Erythroblast (primary cell): Measurements from ENCODE around the gene KANSL1L.
"Not testable (repeated sequence)": the region's sequence is repeated elsewhere in the genome, so short reads cannot be mapped to it uniquely, and the experiment has no call there.

Source experiments
- GATA1 ChIP-seq: IDR thresholded peaks from 2 replicates; pipeline ENCODE4 v1.6.1; 2011; ENCODE audit warnings: low read depth, mild to moderate bottlenecking, control low read depth, low read length, moderate library complexity
- POLR2A ChIP-seq: IDR thresholded peaks from 2 replicates; pipeline ENCODE4 v1.6.1; 2011; ENCODE audit warnings: mild to moderate bottlenecking, low read length

DNA sequence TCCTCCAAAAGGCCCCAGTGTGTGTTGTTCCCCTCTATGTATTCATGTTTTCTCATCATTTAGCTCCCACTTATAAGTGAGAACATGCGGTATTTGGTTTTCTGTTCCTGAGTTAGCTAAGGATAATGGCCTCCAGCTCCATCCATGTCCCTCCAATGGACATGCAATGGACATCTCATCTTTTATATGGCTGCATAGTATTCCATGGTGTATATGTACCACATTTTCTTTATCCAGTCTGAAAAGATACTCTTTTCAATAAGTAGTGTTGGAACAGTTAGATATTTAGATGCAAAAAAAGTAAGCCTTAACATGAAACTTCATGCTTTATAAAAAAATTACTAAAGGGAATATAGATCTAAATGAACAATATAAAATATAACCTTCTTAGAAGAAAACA lies 5.9 kb upstream of the KANSL1L start:
- not testable (repeated sequence) for TF ChIP-seq POLR2A, GATA1
